NB4 (cell line): Measurements from ENCODE around the gene PBX1.

Experiments
- DNase-seq: peaks from one replicate; pipeline ENCODE4 v3.0.0; 2010; ENCODE audit warnings: low read depth
- H3K4me3 ChIP-seq: one replicate; pipeline ENCODE4 v1.5.1; 2011; ENCODE audit warnings: mild to moderate bottlenecking, low read depth, low read length, moderate library complexity
- MYC ChIP-seq: IDR thresholded peaks from 2 replicates; pipeline ENCODE4 v1.6.1; 2011; ENCODE audit warnings: low read depth, low read length
- POLR2A ChIP-seq: IDR thresholded peaks from 2 replicates; pipeline ENCODE4 v1.6.1; 2011; ENCODE audit warnings: mild to moderate bottlenecking; ENCODE audit not compliant: insufficient read length; ENCODE audit errors: extremely low read depth
- TF ChIP-seq, protein P1 (sequence below): IDR thresholded peaks from 2 replicates; pipeline ENCODE4 v1.6.1; 2011; ENCODE audit warnings: low read depth, low read length
- TF ChIP-seq, protein P2 (sequence below): IDR thresholded peaks from one replicate; pipeline ENCODE4 v1.5.1; 2012; ENCODE audit warnings: low read depth, low read length

The PBX1 gene

DNA sequence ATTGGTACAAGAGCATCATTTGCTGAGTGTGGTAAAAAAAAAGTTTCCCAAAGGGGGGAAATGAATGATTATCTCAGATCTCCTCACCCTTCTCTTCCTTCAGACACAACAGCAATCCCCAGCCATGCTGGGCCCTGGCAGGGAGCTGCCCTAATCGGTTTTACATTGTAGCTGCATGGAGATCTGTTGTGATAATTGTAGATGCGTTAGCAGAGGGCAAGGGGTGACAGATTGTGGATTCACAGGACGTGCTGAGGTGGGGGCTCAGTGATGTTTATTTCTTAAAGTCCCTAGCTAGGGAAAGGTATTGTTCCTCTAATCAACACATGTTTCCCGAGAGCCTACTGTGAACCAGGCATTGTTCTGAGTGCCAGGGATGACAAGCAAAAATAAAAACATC lies 304.1 kb downstream of the PBX1 start:
- no peak for DNase-seq
- TF ChIP-seq POLR2A, result no peak
- TF ChIP-seq, protein P1, sequence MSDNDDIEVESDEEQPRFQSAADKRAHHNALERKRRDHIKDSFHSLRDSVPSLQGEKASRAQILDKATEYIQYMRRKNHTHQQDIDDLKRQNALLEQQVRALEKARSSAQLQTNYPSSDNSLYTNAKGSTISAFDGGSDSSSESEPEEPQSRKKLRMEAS, result no peak
- no peak for TF ChIP-seq MYC
- TF ChIP-seq, protein P2, sequence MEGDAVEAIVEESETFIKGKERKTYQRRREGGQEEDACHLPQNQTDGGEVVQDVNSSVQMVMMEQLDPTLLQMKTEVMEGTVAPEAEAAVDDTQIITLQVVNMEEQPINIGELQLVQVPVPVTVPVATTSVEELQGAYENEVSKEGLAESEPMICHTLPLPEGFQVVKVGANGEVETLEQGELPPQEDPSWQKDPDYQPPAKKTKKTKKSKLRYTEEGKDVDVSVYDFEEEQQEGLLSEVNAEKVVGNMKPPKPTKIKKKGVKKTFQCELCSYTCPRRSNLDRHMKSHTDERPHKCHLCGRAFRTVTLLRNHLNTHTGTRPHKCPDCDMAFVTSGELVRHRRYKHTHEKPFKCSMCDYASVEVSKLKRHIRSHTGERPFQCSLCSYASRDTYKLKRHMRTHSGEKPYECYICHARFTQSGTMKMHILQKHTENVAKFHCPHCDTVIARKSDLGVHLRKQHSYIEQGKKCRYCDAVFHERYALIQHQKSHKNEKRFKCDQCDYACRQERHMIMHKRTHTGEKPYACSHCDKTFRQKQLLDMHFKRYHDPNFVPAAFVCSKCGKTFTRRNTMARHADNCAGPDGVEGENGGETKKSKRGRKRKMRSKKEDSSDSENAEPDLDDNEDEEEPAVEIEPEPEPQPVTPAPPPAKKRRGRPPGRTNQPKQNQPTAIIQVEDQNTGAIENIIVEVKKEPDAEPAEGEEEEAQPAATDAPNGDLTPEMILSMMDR, result no peak
- no peak overlapping the region for H3K4me3 ChIP-seq

GRCh38 chr1:164864161-164864560 lies 305.2 kb downstream of the PBX1 start:
- no peak for DNase-seq
- TF ChIP-seq MYC (no peak), POLR2A (no peak)
- TF ChIP-seq, protein P1, result no peak
- TF ChIP-seq, protein P2, result no peak
- no peak overlapping the region for H3K4me3 ChIP-seq

DNA sequence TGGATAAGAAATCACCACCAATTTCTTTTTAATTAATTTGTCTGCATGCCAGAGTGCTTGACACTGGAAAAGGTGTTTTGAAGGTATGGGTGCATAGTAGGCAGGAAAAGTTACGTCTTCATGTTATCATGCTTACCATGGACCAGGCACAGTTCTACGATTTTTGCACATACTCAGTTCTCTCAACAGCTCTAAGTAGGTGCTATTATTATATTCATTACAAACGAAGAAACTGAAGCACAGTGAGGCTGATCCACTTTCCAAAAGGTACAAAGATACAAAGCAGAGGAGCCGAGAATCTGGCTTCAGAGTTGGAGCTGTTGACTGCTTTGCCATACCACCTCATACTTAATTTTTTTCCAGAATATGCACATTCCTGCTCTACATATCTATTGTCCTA lies 306.4 kb downstream of the PBX1 start:
- TF ChIP-seq, protein P2, result no peak
- TF ChIP-seq POLR2A, result no peak
- TF ChIP-seq MYC, result no peak
- TF ChIP-seq, protein P1, result no peak
- no peak for DNase-seq
- no peak overlapping the region for H3K4me3 ChIP-seq

DNA sequence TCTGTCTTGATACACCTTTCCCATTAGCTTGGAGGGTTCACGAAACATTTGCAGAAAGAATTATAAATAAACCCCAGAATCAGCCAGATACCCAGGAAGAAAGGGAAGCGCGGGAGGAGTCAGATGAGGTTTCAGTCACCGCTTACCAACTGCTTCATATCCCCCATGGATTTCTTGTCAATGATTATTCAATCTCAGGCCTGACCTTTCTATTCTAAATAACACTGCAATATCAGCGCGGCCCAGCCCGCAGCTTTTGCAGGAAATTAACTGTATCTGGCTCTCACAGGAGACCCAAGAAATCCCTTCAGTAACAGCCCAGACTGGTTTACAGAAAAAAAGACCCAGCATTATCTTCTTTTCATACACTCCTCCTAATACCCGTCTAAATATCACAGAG lies 308.6 kb downstream of the PBX1 start:
- no peak for DNase-seq
- TF ChIP-seq POLR2A, result no peak
- no peak for TF ChIP-seq MYC
- TF ChIP-seq, protein P1, result no peak
- TF ChIP-seq, protein P2, result no peak
- no peak overlapping the region for H3K4me3 ChIP-seq

GRCh38 chr1:164868990-164869389 lies 310.0 kb downstream of the PBX1 start:
- no peak for TF ChIP-seq POLR2A
- TF ChIP-seq, protein P1, result no peak
- TF ChIP-seq, protein P2, result no peak
- no peak for TF ChIP-seq MYC
- no peak for DNase-seq
- no peak overlapping the region for H3K4me3 ChIP-seq

GRCh38 chr1:164875518-164875917 lies 316.5 kb downstream of the PBX1 start:
- no peak for DNase-seq
- H3K4me3 ChIP-seq, result no peak overlapping the region
- TF ChIP-seq, protein P1, result no peak
- no peak for TF ChIP-seq MYC
- TF ChIP-seq, protein P2, result no peak
- no peak for TF ChIP-seq POLR2A
